Neuronal stem cell (in vitro differentiated cells): Measurements from ENCODE around the gene NEURL1B. TPM values are rescaled to one million over a fixed set of nuclear protein-coding genes. Genes with fewer than 3 reads are reported as not detected.

Experiments
- DNase-seq: peaks from one replicate; pipeline ENCODE4 v3.0.0-alpha.2; 2013; ENCODE audit warnings: low spot score
- H2AFZ ChIP-seq: one replicate; pipeline ENCODE4 v1.6.1; 2013; ENCODE audit warnings: mild to moderate bottlenecking, low read length, inconsistent platforms
- H2AK5ac ChIP-seq: 2 replicates; pipeline ENCODE4 v1.6.1; 2013; ENCODE audit warnings: low read depth, mild to moderate bottlenecking, inconsistent platforms, low read length, moderate library complexity, mixed read lengths
- H2BK120ac ChIP-seq: 2 replicates; pipeline ENCODE4 v1.6.1; 2013; ENCODE audit warnings: low read depth, mild to moderate bottlenecking, inconsistent platforms, low read length, moderate library complexity, mixed read lengths
- H2BK12ac ChIP-seq: one replicate; pipeline ENCODE4 v1.6.1; 2013; ENCODE audit warnings: low read length, inconsistent platforms
- H2BK15ac ChIP-seq: 2 replicates; pipeline ENCODE4 v1.6.1; 2013; ENCODE audit warnings: mild to moderate bottlenecking, low read length, inconsistent platforms, mixed read lengths
- H2BK5ac ChIP-seq: one replicate; pipeline ENCODE4 v1.6.1; 2013; ENCODE audit warnings: inconsistent platforms, mild to moderate bottlenecking, low read length, moderate library complexity
- H3K14ac ChIP-seq: one replicate; pipeline ENCODE4 v1.6.1; 2013; ENCODE audit warnings: low read length, inconsistent platforms
- H3K18ac ChIP-seq: 2 replicates; pipeline ENCODE4 v1.6.1; 2013; ENCODE audit warnings: low read length, inconsistent platforms
- H3K23ac ChIP-seq: 2 replicates; pipeline ENCODE4 v1.6.1; 2013; ENCODE audit warnings: low read depth, mild to moderate bottlenecking, mixed read lengths, low read length, inconsistent platforms; ENCODE audit not compliant: poor library complexity
- H3K27ac ChIP-seq: replicated peaks from 3 replicates; pipeline ENCODE4 v1.5.1; 2013; ENCODE audit warnings: low read length, inconsistent platforms
- H3K27me3 ChIP-seq, 3 experiments: 2 replicates each; pipeline ENCODE4 v1.6.1; 2013; ENCODE audit warnings: low read length in 3 of 3, mild to moderate bottlenecking in 2 of 3, inconsistent platforms in 1 of 3, low read depth in 1 of 3, mixed read lengths in 1 of 3, moderate library complexity in 1 of 3; ENCODE audit not compliant: control insufficient read depth in 3 of 3, insufficient read depth in 3 of 3
- H3K36me3 ChIP-seq, 2 donors: replicated peaks in 1 of 2; 2 replicates each; pipeline ENCODE4 v1.6.1; 2013; ENCODE audit warnings: low read length in 2 of 2; ENCODE audit not compliant: control insufficient read depth in 2 of 2, insufficient read depth in 2 of 2
- H3K4ac ChIP-seq: 2 replicates; pipeline ENCODE4 v1.6.1; 2013; ENCODE audit warnings: inconsistent platforms, mild to moderate bottlenecking, low read length, moderate library complexity
- H3K4me1 ChIP-seq, 2 donors: 1 replicate in 1 of 2; 2 replicates in 1 of 2; pipeline ENCODE4 v1.6.1; 2013; ENCODE audit warnings: low read length in 2 of 2, low read depth in 1 of 2; ENCODE audit not compliant: control insufficient read depth in 2 of 2, insufficient read depth in 1 of 2
- H3K4me2 ChIP-seq: one replicate; pipeline ENCODE4 v1.6.1; 2013; ENCODE audit warnings: mild to moderate bottlenecking, low read length, inconsistent platforms; ENCODE audit not compliant: insufficient read depth, poor library complexity, severe bottlenecking
- H3K4me3 ChIP-seq, 2 donors: 2 replicates each; pipeline ENCODE4 v1.5.1; 2013; ENCODE audit warnings: low read length in 2 of 2, mild to moderate bottlenecking in 2 of 2, inconsistent platforms in 1 of 2, moderate library complexity in 1 of 2
- H3K79me1 ChIP-seq: one replicate; pipeline ENCODE4 v1.6.1; 2013; ENCODE audit warnings: low read depth, mild to moderate bottlenecking, inconsistent platforms, low read length, moderate library complexity
- H3K9ac ChIP-seq: one replicate; pipeline ENCODE4 v1.6.1; 2013; ENCODE audit warnings: mild to moderate bottlenecking, low read depth, low read length, inconsistent platforms; ENCODE audit not compliant: poor library complexity
- H3K9me3 ChIP-seq, 2 donors: replicated peaks in 1 of 2; 2 replicates each; pipeline versions ENCODE3 to v1.6.1; 2013; ENCODE audit warnings: low read length in 2 of 2, mild to moderate bottlenecking in 2 of 2, inconsistent platforms in 1 of 2, low read depth in 1 of 2, mixed read lengths in 1 of 2, moderate library complexity in 1 of 2; ENCODE audit not compliant: control insufficient read depth in 2 of 2, insufficient read depth in 1 of 2
- H4K8ac ChIP-seq: one replicate; pipeline ENCODE4 v1.6.1; 2013; ENCODE audit warnings: low read depth, mild to moderate bottlenecking, inconsistent platforms, low read length, moderate library complexity
- H4K91ac ChIP-seq: one replicate; pipeline ENCODE4 v1.6.1; 2013; ENCODE audit warnings: low read length, low read depth, mild to moderate bottlenecking, inconsistent platforms; ENCODE audit not compliant: poor library complexity
- WGBS, 2 donors: extraction: QIAGEN DNeasy Blood & Tissue Kit; methylation state at CpG; one replicate each; pipeline ENCODE4 v1.1.7; 2013; ENCODE audit warnings: missing lambda C conversion rate in 2 of 2, mixed read lengths in 1 of 2; ENCODE audit not compliant: insufficient read length in 2 of 2, insufficient replicate concordance in 1 of 2; ENCODE audit errors: extremely low coverage in 2 of 2; 5-methylcytosine and 5-hydroxymethylcytosine counted together
- polyA plus RNA-seq, 2 experiments: library from polyadenylated mRNA; stranded (reverse); fragments of 200-250 nt; gene quantifications; one replicate each; pipeline ENCODE4 v1.2.3, GENCODE V29; 2013

The NEURL1B gene, protein sequence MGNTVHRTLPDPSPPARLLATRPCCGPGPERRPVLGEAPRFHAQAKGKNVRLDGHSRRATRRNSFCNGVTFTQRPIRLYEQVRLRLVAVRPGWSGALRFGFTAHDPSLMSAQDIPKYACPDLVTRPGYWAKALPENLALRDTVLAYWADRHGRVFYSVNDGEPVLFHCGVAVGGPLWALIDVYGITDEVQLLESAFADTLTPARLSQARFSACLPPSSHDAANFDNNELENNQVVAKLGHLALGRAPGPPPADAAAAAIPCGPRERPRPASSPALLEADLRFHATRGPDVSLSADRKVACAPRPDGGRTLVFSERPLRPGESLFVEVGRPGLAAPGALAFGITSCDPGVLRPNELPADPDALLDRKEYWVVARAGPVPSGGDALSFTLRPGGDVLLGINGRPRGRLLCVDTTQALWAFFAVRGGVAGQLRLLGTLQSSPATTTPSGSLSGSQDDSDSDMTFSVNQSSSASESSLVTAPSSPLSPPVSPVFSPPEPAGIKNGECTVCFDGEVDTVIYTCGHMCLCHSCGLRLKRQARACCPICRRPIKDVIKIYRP
- polyA plus RNA-seq (2013, experiment 1 of 2), result 8.1 TPM
- 8.2 TPM for polyA plus RNA-seq (2013, experiment 2 of 2)

GRCh38 chr5:172640822-172641358 is at the start of gene NEURL1B:
NEURL1B (plus strand) TSS chr5:172641263; CDS start chr5:172641407, 144 bp downstream.
- Histone ChIP-seq H3K9me3 (no peaks in the 10 kb centered on the region), H3K18ac (peak within 1 kb of the TSS; percentile 95), H3K4ac (no peak within 1 kb of the TSS), H4K8ac (no peak within 1 kb of the TSS), H3K14ac (no peak within 1 kb of the TSS), H2BK15ac (peak within 1 kb of the TSS; percentile 32), H2AK5ac (peak within 1 kb of the TSS; percentile 35), H3K4me1 (peaks cover 8 to 14% of the 10 kb centered on the region in 2 donors), H3K36me3 (no peaks in the 10 kb centered on the region), H3K27me3 (peaks cover 0 to 29% (median 0%) of the 10 kb centered on the region in 3 experiments), H2BK120ac (peak within 1 kb of the TSS; percentile 56), H2AFZ (peak within 1 kb of the TSS; percentile 98), H3K4me3 (peak within 1 kb of the TSS; percentile 61 to 95), H4K91ac (no peak within 1 kb of the TSS), H3K79me1 (no peaks in the 10 kb centered on the region), H3K9ac (peak within 1 kb of the TSS; percentile 82), H2BK12ac (peak within 1 kb of the TSS; percentile 17), H3K27ac (peak within 1 kb of the TSS; percentile 27), H3K23ac (peak within 1 kb of the TSS; percentile 40), H3K4me2 (peak within 1 kb of the TSS; percentile 76), H2BK5ac (no peak within 1 kb of the TSS)
- no CpG with 5 or more reads among the region's 54 CpGs for WGBS, 2 donors
- DNase-seq, result peak; percentile 83

- DNase-seq, result no peak
- no CpG with 5 or more reads among the region's 6 CpGs for WGBS, 2 donors
- no peak overlapping the region for H3K4ac ChIP-seq
- no peak overlapping the region for H3K18ac ChIP-seq
- no peak overlapping the region for H3K14ac ChIP-seq
- no peak overlapping the region for H4K91ac ChIP-seq
- H2AFZ ChIP-seq, result no peak overlapping the region
- no peak overlapping the region for H3K4me2 ChIP-seq
- H2AK5ac ChIP-seq, result no peak overlapping the region
- H2BK15ac ChIP-seq, result no peak overlapping the region
- H3K27ac ChIP-seq, result no peak overlapping the region
- H3K4me3 ChIP-seq, result no peak overlapping the region
- peaks cover 2% of the 10 kb centered on the region for H3K79me1 ChIP-seq
- no peak overlapping the region for H4K8ac ChIP-seq
- H3K27me3 ChIP-seq, result peaks cover 0 to 54% (median 2%) of the 10 kb centered on the region in 3 experiments
- H3K36me3 ChIP-seq, result no peaks in the 10 kb centered on the region
- H3K9ac ChIP-seq, result no peak overlapping the region
- no peak overlapping the region for H2BK5ac ChIP-seq
- no peak overlapping the region for H2BK12ac ChIP-seq
- H3K4me1 ChIP-seq, result peaks cover 0 to 3% of the 10 kb centered on the region in 2 donors
- H3K23ac ChIP-seq, result no peak overlapping the region
- H2BK120ac ChIP-seq, result no peak overlapping the region
- no peaks in the 10 kb centered on the region for H3K9me3 ChIP-seq
Measured at GRCh38 chr5:172591636-172592035, 49.4 kb upstream of the NEURL1B start.

GRCh38 chr5:172592881-172593280 is 48.2 kb upstream of the NEURL1B start:
- Histone ChIP-seq H2BK12ac (no peak overlapping the region), H3K79me1 (peaks cover 3% of the 10 kb centered on the region), H3K4me2 (no peak overlapping the region), H2BK120ac (no peak overlapping the region), H4K91ac (no peak overlapping the region), H3K4me1 (peaks cover 0 to 3% of the 10 kb centered on the region in 2 donors), H3K27ac (no peak overlapping the region), H3K18ac (no peak overlapping the region), H3K27me3 (peaks cover 0 to 45% (median 2%) of the 10 kb centered on the region in 3 experiments), H3K9me3 (no peaks in the 10 kb centered on the region), H3K14ac (no peak overlapping the region), H3K36me3 (no peaks in the 10 kb centered on the region), H3K4ac (no peak overlapping the region), H3K4me3 (no peak overlapping the region), H2AFZ (no peak overlapping the region), H3K9ac (no peak overlapping the region), H3K23ac (no peak overlapping the region), H4K8ac (no peak overlapping the region), H2BK15ac (no peak overlapping the region), H2BK5ac (no peak overlapping the region), H2AK5ac (no peak overlapping the region)
- DNase-seq, result no peak
- no CpG with 5 or more reads among the region's 5 CpGs for WGBS, 2 donors

DNA sequence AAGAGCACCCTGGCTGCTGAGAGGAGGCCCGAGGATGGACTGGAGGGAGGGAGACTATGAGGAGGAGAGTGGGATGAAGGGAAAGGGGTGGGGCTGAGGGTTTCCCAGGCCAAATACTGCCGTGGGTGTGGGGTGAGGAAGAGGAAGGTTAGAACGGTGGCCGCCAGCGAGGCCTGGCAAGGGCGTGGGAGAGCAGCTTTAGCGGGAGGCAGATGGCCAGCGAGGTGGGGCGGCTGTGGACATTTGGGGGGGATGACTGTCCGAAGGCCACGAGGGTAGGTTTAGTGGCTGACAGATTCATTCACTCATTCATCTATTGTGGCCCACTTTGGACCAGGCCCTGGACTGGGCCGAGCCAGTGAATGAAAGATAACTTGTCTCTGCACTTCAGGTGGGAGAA is 47.8 kb upstream of the NEURL1B start:
- Histone ChIP-seq H2AK5ac (peak overlapping the region; percentile 20), H3K27me3 (peaks cover 0 to 42% (median 2%) of the 10 kb centered on the region in 3 experiments), H4K91ac (no peak overlapping the region), H3K18ac (no peak overlapping the region), H3K9me3 (no peaks in the 10 kb centered on the region), H2BK15ac (no peak overlapping the region), H2BK5ac (no peak overlapping the region), H2BK12ac (no peak overlapping the region), H3K27ac (no peak overlapping the region), H3K23ac (no peak overlapping the region), H4K8ac (no peak overlapping the region), H3K4me3 (no peak overlapping the region), H3K9ac (no peak overlapping the region), H2BK120ac (no peak overlapping the region), H3K4me2 (no peak overlapping the region), H3K14ac (no peak overlapping the region), H3K36me3 (no peaks in the 10 kb centered on the region), H3K4ac (no peak overlapping the region), H3K4me1 (peaks cover 0 to 3% of the 10 kb centered on the region in 2 donors), H2AFZ (no peak overlapping the region), H3K79me1 (peaks cover 3% of the 10 kb centered on the region)
- no peak for DNase-seq
- WGBS, 2 donors, result no CpG with 5 or more reads among the region's 12 CpGs
